Measurements from ENCODE around the gene JAKMIP2. TPM values are rescaled to one million over a fixed set of nuclear protein-coding genes. Genes with fewer than 3 reads are reported as not detected.

JAKMIP2 gene
- total and polyA plus RNA-seq, 11 donors, result under 0.01 to 1.5 (median 0.16) TPM; not detected in 1

DNA sequence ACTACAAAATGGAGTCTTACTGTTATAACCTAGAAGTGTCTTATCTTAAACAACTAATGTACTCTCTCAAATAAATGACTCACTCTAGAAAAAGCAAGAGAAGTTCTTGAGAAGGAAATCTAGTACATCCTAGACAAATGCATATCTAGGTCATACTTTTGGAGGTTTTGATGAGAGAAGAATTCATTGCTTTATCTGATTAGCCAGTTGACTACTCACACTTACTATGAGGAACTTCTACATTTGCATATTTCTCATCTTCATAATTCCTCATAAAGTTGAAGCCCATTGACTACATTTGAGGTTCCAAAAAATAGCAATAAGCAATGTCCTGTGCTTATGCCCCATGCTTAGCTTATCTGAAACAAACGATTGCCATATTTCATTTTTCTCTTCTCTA lies 2.8 kb downstream of the JAKMIP2 start:
- intact Hi-C loops (cut with DNase I), result loop anchor here in 1 of 10 donors (10.0 kb wide), 1 partner anchor 115 kb away; no protein-coding TSS in a partner anchor
- no peak for DNase-seq
- no peaks in the 10 kb centered on the region for H3K9me3 ChIP-seq
- peaks cover 0 to 31% (median 6%) of the 10 kb centered on the region in 9 donors for H3K27me3 ChIP-seq
- no peaks in the 10 kb centered on the region for H3K36me3 ChIP-seq
- H3K4me1 ChIP-seq, result peaks cover 0 to 7% (median 0%) of the 10 kb centered on the region in 12 donors
- 79 to 85% (median 81%) methylated on average over 1 of the region's 1 CpG for WGBS, 4 donors
- ATAC-seq, result no peak
- no peak overlapping the region for H3K27ac ChIP-seq
- no peak overlapping the region for H3K4me3 ChIP-seq
- TF ChIP-seq POLR2A (IDR thresholded peaks at IDR 0.05), result no peak
- TF ChIP-seq, protein P1, sequence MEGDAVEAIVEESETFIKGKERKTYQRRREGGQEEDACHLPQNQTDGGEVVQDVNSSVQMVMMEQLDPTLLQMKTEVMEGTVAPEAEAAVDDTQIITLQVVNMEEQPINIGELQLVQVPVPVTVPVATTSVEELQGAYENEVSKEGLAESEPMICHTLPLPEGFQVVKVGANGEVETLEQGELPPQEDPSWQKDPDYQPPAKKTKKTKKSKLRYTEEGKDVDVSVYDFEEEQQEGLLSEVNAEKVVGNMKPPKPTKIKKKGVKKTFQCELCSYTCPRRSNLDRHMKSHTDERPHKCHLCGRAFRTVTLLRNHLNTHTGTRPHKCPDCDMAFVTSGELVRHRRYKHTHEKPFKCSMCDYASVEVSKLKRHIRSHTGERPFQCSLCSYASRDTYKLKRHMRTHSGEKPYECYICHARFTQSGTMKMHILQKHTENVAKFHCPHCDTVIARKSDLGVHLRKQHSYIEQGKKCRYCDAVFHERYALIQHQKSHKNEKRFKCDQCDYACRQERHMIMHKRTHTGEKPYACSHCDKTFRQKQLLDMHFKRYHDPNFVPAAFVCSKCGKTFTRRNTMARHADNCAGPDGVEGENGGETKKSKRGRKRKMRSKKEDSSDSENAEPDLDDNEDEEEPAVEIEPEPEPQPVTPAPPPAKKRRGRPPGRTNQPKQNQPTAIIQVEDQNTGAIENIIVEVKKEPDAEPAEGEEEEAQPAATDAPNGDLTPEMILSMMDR (IDR thresholded peaks at IDR 0.05), result no peak

DNA sequence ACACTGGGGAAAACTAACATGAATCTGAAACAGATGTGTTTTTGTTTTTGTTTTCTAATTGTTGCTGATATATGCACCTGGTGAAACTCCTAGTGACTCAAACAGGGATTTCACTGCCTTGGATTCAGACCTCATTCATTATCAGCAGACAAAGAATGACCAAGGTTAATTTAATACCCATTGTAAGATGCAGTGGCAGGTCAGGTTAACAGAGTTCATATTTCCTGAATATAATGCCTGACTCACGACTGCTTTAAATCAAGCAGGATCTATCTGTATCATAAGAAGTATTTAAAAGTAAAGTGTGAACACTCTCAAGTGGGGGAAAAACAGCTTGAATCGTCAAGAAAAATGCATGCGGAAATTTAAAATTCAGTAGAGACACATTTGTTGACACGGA lies 5.5 kb downstream of the JAKMIP2 start:
- Histone ChIP-seq H3K9me3 (no peaks in the 10 kb centered on the region), H3K27me3 (peaks cover 0 to 18% (median 0%) of the 10 kb centered on the region in 9 donors), H3K27ac (no peak overlapping the region), H3K36me3 (no peaks in the 10 kb centered on the region), H3K4me3 (no peak overlapping the region), H3K4me1 (peaks cover 0 to 2% (median 0%) of the 10 kb centered on the region in 12 donors)
- intact Hi-C loops (cut with DNase I), result loop anchor here in 1 of 10 donors (10.0 kb wide), 1 partner anchor 112 kb away; no protein-coding TSS in a partner anchor
- WGBS, 4 donors, result 71 to 88% (median 84%) methylated on average over 4 of the region's 4 CpGs
- TF ChIP-seq, protein P1 (IDR thresholded peaks at IDR 0.05), result no peak
- no peak for TF ChIP-seq POLR2A (IDR thresholded peaks at IDR 0.05)
- ATAC-seq (no peak), DNase-seq (no peak)

DNA sequence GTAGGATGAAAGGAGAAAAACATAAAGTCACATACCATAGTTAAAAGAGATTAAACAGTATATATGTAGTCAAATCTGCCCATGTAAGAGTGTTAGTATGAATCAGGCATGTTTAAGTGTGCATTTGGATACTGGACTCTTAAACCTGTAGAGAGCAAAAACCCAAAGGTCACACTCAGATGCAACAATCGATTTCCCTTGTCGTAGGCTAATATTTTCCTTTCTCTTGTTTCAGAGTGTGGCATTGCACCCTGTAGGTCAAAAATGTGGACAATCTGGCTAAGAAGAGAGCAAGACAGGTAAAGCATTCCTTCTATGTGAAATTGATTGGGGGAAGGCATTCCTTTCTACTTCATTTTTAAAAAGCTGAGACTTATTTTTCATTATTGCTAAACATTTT lies 8.9 kb downstream of the JAKMIP2 start:
- Histone ChIP-seq H3K9me3 (no peaks in the 10 kb centered on the region), H3K4me3 (no peak overlapping the region), H3K27ac (no peak overlapping the region), H3K27me3 (no peaks in the 10 kb centered on the region), H3K36me3 (no peaks in the 10 kb centered on the region), H3K4me1 (no peaks in the 10 kb centered on the region)
- intact Hi-C loops (cut with DNase I), result loop anchor here in 1 of 10 donors (10.0 kb wide), 1 partner anchor 109 kb away; no protein-coding TSS in a partner anchor
- ATAC-seq (no peak), DNase-seq (no peak)
- TF ChIP-seq POLR2A (IDR thresholded peaks at IDR 0.05), result no peak
- TF ChIP-seq, protein P1 (IDR thresholded peaks at IDR 0.05), result no peak
- WGBS, 4 donors, result 86 to 94% (median 90%) methylated on average over 2 of the region's 2 CpGs

DNA sequence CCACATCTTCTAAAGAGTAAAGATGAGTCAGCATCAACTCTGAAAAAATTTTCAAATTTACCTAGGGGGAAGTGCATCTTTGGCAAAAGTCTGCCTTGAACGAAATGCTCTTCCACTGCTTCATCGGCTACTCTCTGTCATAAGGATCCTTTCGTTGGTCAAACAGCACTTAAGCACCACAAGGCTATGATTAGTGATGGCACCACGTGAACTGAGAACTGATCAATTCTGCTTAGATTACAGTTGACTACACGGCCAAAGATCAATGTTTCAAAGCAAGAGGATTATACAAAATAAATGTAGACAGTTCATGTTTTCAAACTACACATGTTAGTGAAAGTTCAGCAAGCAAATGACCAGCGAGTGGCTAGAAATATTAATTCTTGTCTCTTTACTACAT lies 9.4 kb downstream of the JAKMIP2 start:
- Histone ChIP-seq H3K36me3 (no peaks in the 10 kb centered on the region), H3K27ac (no peak overlapping the region), H3K9me3 (no peaks in the 10 kb centered on the region), H3K4me3 (no peak overlapping the region), H3K27me3 (no peaks in the 10 kb centered on the region), H3K4me1 (no peaks in the 10 kb centered on the region)
- WGBS, 4 donors, result 82 to 89% (median 87%) methylated on average over 6 of the region's 6 CpGs
- TF ChIP-seq POLR2A (IDR thresholded peaks at IDR 0.05), result no peak
- TF ChIP-seq, protein P1 (IDR thresholded peaks at IDR 0.05), result no peak
- DNase-seq (no peak), ATAC-seq (no peak)
- intact Hi-C loops (cut with DNase I), result loop anchor here in 1 of 10 donors (10.0 kb wide), 1 partner anchor 108 kb away; no protein-coding TSS in a partner anchor

Measured in heart left ventricle (tissue), 16 donors.